ENCODE data around the gene LGI2. TPM values are rescaled to one million over a fixed set of nuclear protein-coding genes. Genes with fewer than 3 reads are reported as not detected.

Gene LGI2
- total RNA-seq, 1 experiment from 2014 or later = 1.4 TPM

- no peak overlapping the region for H3T11ph ChIP-seq (ENCODE audit: low read length)
- H2BK15ac ChIP-seq (ENCODE audit: low read depth, low read length) = no peak overlapping the region
- H4K91ac ChIP-seq (ENCODE audit: insufficient read length, low read depth, low read length) = no peak overlapping the region
- Mint-ChIP-seq H3K4me3 (no peak overlapping the region), H3K4me1 (peaks cover 6 to 7% of the 10 kb centered on the region in 2 experiments), H3K27me3 (ENCODE audit: low read depth) (peaks cover 4% of the 10 kb centered on the region), H3K9me3 (peaks cover 29% of the 10 kb centered on the region in 2 experiments), H3K36me3 (ENCODE audit: insufficient read depth in 1 of 3, low read depth in 3 of 3) (peaks cover 7 to 28% (median 23%) of the 10 kb centered on the region in 3 experiments; a peak in 6 of 7 replicates), H3K27ac (no peak overlapping the region)
- H2BK20ac ChIP-seq (ENCODE audit: low read depth, low read length, poor library complexity, severe bottlenecking) = no peak overlapping the region
- no CpG with 5 or more reads among the region's 6 CpGs for WGBS (ENCODE audit: extremely low coverage, insufficient read length, low lambda C conversion rate)
- no peak overlapping the region for H4K8ac ChIP-seq (replicated peaks; ENCODE audit: insufficient read length, low read depth, low read length)
- H2BK12ac ChIP-seq (ENCODE audit: insufficient read length, low read depth, low read length) = no peak overlapping the region
- DNase-seq = no peak
- no peaks in the 10 kb centered on the region for H4K20me1 ChIP-seq (ENCODE audit: control insufficient read depth, insufficient read depth, insufficient read length)
- H3K23me2 ChIP-seq (ENCODE audit: insufficient read length, low read depth, low read length, poor library complexity, severe bottlenecking) = no peaks in the 10 kb centered on the region
- H2AFZ ChIP-seq (ENCODE audit: low read length) = no peak overlapping the region
- H3K14ac ChIP-seq (ENCODE audit: insufficient read depth, low read length) = no peak overlapping the region
- no peak overlapping the region for H2AK5ac ChIP-seq (ENCODE audit: insufficient read length, low read length)
- no peaks in the 10 kb centered on the region for H3K79me2 ChIP-seq (ENCODE audit: insufficient read depth, low read length)
- no peak overlapping the region for H3K56ac ChIP-seq (ENCODE audit: insufficient read length, low read depth, low read length)
- no peak overlapping the region for H3K23ac ChIP-seq (ENCODE audit: insufficient read length, low read depth, low read length)
- no peak overlapping the region for H4K5ac ChIP-seq (ENCODE audit: insufficient read length, low read depth, low read length)
- H3K4ac ChIP-seq (ENCODE audit: low read depth, low read length) = no peak overlapping the region
- no peak overlapping the region for H3K4me2 ChIP-seq (ENCODE audit: insufficient read depth, insufficient read length, low read length)
- H3K27me3 ChIP-seq (ENCODE audit: insufficient read depth, low read length) = no peaks in the 10 kb centered on the region
- H3K27ac ChIP-seq (ENCODE audit: insufficient read length, low read depth, low read length) = no peak overlapping the region
- H2BK120ac ChIP-seq (ENCODE audit: low read depth, low read length, poor library complexity, severe bottlenecking) = no peak overlapping the region
- no peak overlapping the region for H3K9ac ChIP-seq (ENCODE audit: extremely low read depth, insufficient read length, low read length)
- no peaks in the 10 kb centered on the region for H3K79me1 ChIP-seq (ENCODE audit: insufficient read depth, low read depth, low read length, poor library complexity, severe bottlenecking)
- no peak for TF ChIP-seq CTCF (conservative IDR thresholded peaks at IDR 0.05)
- peaks cover 13% of the 10 kb centered on the region for H3K9me3 ChIP-seq (ENCODE audit: control insufficient read depth, low read depth, low read length)
- no peaks in the 10 kb centered on the region for H3K4me1 ChIP-seq (ENCODE audit: insufficient read depth, low read length)
- no peak overlapping the region for H3K18ac ChIP-seq (ENCODE audit: insufficient read length, low read depth, low read length)
- no peak overlapping the region for H2BK5ac ChIP-seq (ENCODE audit: insufficient read length, low read length)
These were observed 61.3 kb downstream of the LGI2 start for GRCh38 chr4:24969486-24969885.
